Measurements from ENCODE around the gene HSPB9.

Gene HSPB9, protein sequence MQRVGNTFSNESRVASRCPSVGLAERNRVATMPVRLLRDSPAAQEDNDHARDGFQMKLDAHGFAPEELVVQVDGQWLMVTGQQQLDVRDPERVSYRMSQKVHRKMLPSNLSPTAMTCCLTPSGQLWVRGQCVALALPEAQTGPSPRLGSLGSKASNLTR

DNA sequence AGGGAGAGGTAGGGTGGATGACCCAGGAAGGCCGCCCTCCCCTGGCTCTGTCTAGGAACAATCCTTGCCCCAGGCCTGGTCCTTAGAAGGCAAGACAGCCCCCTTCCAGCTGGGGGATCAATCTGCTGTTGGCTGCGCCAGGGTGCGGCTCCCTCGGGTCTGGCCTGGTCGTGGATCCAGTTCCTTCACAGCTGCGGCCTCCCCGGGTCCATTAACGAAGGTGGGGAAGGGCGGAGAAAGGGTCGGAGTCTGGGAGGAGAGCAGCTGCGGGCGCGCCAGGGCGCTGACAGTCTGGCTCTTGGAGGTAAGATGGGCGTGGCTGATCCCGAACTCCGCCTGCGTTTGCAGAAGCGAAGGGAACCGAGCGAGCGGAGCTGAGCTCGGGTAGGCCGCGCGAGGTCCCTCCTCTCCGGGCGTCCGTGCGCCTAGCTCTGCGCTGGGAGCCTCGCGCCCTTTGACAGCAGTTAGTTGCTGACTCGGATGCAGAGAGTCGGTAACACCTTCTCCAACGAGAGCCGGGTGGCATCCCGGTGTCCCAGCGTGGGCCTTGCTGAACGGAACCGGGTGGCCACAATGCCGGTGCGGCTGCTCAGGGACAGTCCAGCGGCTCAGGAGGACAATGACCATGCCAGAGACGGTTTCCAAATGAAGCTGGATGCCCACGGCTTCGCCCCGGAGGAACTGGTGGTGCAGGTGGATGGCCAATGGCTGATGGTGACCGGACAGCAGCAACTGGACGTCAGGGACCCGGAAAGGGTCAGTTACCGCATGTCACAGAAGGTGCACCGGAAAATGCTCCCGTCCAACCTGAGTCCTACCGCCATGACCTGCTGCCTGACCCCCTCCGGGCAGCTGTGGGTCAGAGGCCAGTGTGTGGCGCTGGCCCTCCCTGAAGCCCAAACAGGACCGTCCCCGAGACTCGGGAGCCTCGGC is at the start of gene HSPB9:
HSPB9 (plus strand) TSS at position 434 of the 933 bp plus-strand sequence; CDS start at position 481, 47 bp downstream.
- peak; percentile 88 for DNase-seq

DNA sequence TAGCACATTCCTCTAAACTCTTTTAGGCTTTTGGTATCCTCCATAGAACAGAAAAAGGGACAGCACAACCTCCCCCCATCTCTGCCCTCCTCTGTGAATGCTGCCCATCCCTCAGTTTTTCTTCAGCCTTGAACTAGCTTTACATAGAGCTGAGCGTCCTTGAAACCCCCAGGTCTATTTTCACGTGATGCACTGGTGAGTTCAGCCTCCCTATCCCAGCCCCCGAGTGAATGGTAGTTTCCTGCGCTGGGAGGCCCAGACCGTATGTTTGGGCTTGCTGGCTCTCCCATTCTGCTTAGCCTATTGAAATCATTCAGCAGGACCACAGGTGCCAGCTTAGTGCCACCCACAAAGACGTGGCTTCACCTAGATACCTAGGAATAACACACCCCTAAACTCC is 46.8 kb upstream of the HSPB9 start:
- DNase-seq, result no peak

DNA sequence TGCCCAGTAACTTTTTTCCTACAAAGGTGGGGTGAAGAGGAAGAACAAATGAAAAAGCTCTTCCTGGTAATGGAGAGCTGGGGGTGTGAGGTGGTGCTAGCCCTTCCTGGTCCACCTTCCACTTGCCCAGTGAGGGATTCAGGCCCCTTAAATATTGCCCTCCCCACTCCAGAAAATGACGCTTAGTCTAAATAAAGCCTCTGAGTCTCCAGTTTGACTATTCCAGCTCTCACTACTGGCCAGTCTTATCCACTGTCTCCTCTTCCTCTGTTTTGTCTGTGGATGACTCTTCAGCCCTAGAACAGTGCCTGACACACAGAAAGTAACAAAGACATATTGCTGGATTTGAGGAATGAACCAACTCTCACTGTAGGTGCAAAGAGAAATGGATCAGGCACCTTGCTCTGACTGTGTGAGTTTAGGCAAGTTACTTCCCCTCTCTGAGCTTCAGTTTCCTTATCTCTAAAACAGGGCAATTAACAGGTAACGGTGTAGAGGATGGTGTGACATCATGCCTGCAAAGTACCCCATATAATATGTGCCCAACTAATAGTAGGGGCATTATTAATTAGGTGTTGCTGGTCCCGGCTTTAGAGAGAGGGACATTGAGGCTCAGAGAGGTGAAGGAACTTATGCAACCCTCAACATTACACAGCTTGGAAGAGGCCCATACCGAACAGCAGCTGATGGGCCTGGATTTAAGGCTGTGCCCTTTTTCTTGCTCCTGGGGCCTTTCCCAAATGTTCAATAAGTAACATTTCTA is 45.6 kb upstream of the HSPB9 start:
- DNase-seq, result no peak

DNA sequence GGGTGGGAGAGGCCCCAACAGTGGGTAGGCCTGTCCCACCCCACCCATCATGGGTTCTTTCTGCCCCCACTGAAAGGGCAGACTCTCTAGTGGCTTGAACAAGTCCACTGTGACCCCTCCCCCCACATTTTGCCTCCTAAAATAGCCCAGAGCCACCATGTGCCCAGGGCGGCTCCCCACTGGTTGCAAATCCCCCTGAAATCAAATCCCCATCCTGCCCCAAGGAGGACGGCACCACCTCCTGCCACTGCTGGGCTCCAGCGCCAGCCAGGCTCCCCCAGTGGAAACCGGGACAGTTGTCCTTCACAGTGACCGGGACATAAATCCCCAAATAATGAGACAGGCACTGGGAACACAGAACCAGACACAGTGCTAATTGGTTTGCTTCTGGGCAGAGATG is 44.8 kb upstream of the HSPB9 start:
- DNase-seq, result no peak

DNA sequence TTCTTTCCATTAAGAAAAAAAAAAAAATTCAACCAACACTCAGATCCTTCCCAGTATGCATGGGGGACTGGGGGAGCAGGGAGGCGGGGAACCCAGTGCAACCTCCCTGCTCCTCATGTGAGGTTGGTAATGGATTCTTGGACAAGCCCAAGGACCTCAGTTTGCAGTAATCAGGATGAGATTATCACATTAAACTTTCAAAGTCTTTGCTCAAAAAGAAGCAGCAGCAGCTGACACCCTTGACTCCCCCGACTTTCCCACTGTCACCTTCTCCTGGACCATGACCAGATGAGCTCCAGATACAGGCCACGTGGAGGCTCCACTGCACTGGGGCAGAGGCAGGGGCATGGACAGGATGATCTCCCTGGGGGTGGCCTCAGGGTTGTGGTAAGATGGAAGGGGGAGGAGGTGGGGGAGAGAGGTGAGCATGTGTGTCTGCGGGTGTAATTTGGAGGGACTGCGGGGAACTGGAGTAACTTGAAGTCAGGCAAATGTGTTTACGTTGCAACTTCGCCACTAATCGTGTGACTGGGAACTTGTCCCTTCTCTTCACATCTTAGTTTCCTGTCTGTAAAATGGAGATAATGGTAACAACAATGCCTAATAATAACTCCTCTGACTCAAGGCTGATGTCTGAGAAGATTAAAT is 44.1 kb upstream of the HSPB9 start:
- no peak for DNase-seq

DNA sequence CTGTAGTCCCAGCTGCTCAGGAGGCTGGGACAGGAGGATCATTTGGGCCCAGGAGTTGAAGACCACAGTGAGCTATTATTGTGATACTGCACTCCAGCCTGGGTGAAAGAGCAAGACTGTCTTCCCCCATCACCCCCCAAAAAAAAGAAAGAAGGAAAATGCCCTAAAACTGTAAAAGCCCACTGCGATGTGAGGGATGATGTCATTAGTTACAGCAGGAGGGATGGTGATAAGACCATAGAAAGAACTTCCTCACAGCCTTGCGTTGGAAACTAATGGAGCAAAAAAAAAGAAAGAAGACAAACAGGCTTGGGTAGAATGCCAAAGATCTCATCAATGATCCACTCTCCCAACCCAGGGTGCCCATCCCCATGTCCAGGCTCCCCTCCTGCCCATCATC is 43.1 kb upstream of the HSPB9 start:
- DNase-seq, result no peak

DNA sequence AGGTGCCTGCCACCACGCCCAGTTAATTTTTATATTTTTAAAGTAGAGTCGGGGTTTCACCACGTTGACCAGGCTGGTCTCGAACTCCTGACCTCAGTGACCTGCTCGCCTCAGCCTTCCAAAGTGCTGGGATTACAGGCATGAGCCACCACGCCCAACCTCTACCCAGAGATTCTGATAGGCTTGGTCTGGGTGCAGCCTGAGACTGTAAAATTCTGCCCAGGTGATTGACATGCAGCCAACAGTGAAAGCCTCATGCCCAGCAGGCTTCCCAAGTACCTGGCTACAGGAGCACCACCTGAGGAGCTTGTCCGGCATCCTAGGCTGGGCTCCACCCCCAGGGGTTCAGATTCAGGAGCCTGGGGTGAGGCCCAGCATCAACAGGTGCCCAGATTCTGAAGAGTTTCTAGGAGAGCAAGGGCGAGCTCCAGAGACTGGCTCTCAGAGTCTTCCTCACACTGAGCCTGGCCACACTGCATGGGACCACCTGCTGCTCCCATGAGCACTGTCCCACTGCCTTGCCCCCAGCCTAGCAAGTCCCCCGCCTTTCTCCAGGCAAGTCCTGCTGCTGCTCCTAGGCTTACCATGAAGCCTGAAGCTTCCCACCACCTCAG is 41.0 kb upstream of the HSPB9 start:
- no peak for DNase-seq

DNA sequence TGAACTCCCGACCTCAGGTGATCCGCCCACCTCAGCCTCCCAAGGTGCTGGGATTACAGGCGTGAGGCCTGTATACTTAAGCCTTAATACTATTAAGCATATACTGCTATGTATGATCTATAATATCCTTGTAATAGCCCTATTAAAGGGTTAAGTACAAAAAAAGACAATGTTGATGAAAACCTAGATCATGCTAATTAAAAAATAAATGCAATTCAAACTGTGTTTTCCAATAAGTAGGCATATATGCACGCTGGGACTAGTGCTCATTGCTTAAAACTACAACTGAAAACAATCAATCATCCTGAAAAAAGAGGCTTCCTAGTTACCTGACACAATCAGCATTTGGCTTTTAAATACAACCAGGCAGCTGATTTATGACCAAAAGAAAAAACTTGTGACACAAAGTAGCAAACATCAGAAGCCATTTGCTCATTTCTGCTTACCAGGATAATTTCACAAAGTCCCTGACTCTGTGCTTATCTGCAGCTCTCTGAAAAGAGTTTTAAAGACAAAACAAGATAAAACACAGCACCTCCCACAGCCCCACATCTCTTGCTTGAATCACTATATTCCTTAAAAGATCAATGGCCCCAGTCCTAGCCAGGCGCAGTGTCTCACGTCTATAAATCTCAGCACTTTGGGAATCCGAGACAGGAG is 35.4 kb upstream of the HSPB9 start:
- DNase-seq, result no peak

DNA sequence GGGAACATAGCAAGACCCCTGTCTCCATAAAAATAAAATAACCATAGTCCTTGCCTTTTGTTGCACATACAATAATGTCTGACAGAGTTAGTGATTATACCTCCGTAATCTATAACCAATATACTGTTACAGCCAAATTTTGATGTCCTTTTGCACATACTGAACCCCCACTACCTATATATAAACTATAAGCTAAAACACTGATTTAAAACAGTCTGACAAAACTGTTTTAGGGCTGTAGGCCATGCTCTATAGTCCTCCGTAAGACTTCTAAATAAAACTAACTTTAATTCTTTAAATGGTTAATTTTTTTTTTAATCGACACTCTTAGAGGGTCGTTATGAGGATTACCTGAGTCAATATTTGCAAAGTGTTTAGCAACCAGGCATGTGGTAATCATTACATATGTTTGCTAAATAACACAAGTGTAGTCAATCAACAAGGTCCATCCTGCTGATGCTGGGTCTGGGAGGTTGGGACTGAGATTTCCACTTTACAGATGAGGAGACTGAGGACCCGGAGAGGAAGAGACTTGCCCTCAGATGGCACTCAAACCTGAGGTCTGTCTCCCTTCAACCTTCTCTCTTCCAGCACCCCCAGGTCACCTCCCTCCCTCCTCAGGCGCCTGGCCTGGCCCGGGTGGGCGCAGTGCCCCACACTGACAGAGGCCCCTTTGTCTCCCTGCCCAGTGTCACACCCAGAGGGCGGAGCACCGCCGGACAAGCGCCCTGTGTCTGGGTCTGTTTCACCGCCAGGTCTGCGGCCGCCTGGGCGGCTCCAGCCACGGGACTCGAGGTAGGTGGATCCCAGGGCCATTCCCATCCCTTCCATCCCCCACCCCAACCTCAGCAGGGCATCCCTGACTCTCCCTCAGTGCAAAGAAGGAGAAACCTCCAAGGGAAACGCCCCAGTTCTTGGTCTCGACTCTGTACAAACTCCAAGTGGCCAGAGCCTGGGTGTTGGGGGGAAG is 34.6 kb upstream of the HSPB9 start:
- no peak for DNase-seq

DNA sequence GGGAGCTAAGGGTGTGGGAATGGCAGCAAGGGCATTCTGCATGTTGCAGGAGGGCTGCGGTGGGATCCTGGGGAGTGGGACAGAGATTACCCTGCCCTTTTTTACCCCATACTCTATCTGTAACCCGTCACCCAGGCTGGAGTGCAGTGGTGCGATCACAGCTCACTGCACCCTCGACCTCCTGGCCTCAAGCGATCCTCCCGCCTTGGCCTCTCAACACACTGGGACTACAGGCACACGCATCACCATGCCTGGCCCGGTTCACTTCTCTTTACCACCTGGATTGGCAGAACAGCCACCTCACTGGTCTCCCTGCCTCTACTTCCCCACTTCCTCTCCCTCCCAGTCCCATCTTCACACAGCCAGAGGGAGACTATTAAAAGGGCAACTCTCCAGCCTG is 33.9 kb upstream of the HSPB9 start:
- DNase-seq, result no peak

DNA sequence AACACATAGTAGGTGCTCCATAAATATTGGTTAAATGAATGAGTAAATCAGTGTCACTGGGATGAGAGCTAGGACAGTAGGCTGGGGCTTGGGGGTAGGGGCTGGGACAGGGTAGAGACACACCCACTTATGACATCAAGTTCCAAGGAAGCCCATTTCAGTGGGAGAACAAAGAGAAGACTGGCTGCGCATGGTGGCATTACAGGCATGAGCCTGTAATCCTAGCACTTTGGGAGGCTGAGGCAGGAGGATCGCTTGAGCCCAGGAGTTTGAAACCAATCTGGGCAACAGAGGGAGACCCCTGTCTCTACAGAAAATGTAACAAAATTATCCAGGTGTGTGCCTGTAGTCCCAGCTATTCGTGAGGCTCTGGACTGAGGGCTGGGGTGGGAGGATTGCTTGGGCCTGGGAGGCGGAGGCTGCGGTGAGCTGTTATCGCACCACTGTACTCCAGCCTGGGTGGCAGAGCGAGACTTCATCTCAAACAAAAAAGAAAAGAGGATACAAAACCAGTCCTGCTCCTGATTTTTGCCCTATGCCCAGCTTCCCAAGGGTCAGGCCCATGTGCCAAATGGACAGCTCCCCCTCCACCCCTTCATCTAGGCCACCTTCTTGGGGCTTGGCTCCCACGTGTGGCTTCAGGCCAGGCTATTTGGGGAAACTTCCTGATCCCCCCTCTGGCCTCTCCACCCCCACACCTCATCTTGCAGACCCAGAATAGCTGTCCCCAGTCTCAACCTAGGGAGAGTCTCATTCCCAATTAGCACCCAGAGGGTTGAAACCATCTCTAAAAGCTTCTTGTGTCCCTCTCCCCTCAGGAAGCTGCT is 31.4 kb upstream of the HSPB9 start:
- DNase-seq, result no peak

DNA sequence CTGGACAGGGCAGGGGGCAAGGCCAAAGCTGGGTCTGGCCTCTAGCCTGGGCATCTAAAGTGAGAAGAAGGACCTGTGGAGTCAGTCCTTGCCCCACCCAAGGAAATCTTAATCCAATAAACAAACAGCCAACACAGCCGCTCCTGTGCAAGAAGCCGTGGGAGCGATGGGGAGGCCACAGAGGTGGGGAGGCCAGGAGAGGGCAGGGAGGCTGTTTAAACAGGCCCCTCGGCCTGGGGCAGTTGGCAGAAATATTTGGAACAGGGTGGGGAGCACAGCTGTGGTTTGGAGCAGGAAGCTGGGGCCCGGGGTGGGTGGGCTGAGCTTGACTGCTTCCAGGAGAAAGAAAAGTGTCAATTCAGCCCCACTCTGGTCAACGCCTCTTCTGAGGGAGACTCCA is 29.7 kb upstream of the HSPB9 start:
- no peak for DNase-seq

DNA sequence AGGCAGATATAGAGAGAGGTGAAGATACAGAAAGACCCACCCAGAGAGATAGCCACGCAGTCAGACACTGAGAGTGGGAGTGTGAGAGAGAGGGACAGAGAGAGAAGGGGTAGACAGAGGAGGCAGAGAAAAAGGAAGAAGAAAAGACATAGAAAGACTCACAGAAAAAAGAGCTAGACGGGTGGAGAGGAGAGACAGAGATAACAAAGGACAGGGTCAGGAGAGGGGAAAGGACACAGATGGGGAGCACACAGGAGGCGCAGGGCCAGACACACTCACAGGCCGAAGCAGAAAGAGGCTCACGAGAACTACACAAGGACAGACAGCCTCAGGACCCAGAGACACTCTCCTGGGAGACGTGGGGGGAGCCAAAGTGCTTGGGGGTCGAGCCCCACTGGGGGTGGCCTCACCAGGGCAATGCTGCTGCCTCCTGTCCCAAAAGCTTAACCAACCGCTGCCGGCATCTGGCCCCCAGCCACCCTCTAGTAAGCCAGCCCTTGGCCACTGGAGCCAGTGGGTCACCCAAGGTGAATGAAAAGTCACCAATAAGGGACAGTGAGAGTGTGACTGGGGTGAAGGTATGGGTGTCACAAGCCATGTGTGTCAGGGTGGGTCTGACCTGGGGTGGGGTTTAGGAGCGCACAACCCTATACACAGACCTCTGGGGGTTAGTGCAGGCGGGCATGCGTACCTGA is 28.1 kb upstream of the HSPB9 start:
- no peak for DNase-seq

DNA sequence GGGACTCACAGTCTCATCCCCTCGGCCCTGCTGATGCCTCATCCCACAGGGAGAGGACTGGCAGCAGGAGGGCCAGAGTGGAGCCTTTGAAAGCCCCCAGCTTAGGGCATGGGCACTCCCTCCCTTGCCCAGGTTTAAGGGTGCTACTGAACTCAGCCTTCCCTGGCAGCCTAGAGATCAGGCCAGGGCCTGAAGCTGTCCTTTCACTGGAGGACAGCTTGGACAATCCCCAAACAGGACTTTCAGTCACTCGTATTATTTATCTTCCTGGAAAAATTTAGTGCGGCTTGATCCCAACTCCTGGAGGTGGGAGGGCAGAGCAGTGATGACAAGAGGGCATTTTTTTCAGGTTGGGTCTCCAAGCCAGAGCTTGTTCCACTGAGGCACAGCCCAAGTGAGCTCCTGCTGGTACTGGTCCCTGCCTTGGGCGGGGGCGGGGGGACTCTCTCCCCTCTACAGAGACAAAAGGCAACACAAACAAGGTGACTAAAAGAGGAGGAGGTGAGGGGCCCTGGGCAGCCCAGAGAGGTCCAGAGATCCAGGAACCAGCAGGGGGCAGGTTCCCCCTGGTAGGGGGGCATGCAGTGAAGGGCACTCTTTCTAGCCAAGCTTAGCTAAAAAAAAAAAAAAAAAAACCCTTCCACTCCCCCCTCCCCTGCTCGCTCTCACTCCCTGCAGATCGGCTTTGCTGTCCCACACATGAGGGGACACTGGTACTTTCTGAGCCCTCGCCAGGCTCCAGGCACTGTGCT is 26.1 kb upstream of the HSPB9 start:
- DNase-seq, result no peak

DNA sequence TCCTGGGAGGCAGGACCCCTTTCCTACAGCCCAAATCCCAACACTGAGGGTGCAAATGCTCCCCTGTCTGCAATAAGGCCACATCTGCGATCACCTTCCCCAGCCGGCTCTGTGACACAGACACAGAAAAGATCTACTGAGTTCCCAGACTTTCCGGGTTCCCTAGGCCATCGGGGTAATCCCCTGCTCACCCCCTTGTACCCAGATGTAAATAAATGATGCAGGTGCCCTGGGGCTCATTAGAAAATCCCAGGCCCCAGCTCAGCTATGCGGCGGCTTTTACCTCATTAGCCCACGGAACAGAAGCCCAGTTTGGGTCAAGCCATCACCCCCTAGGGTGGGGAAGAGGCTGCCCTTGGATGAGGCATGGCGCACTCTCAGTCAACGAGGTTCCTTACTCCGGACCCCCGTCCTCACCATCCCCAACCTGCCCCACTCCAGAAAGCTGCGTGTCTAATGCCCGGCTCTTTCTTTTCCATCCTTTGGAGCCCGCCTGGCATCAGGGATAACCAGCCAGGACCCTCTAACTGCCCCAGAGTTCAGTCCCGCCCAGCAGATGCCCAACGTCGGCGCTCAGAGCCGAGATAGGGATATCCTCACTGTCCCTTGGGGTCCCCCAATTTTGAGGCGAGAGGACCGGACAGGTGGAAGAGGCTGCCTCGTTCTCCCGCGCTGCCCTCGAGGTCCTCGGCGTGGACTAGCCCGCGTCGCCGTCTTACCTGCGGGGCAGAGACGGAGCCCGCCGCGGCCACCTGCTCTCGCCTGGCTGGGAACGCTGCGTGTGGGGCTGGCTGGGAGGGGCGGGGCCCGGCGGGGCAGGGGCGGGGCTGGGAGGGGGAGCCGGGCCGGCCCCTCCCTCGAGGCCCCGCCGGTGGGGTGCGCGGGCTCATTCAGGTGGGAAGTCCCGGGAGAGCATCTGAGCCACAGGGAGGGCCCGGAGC is 24.6 kb upstream of the HSPB9 start, which contains the start of gene ZNF385C:
ZNF385C (minus strand) TSS at position 783 of the 941 bp plus-strand sequence. CDS start 35,417 bp downstream, outside the sequence.
- peak; percentile 42 for DNase-seq

DNA sequence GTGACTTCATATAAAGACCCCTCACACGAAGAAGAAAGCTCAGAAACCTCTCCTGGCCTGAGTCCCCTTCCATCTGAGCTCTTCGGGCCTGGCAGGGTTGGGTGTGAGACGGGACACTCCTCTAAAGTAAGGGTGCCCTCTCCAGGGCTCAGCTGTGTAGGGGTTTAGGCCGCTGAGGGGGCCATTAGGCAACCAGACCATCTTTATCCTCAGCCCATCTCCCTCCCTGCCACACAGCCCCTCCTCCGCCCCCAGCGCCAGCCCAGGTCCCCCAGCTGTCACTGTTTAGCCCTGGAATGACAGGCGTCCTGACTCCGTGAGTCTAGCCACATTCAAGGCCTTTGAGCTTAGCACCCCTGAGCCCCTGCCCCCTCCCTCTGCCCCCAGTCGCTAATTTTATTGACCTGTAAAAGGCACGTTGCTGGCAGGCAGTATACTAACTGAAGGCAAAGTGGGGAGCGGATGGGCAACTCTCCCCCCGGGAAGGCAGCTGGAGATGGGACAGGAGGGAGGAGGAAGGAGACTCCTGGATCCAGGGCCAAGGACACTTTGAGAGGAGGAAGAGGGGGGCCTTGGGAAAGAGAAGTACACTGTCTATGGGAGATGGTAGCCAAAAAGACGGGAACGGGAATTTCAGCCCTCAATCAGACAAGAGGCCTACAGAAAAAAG is 23.7 kb upstream of the HSPB9 start:
- no peak for DNase-seq

Measured in NCI-H146 (cell line).